T-helper 22 cell (primary cell): Measurements from ENCODE around the gene C1QTNF5.
"Not testable (repeated sequence)": the region's sequence is repeated elsewhere in the genome, so short reads cannot be mapped to it uniquely, and the experiment has no call there.

Experiments
- DNase-seq: peaks from one replicate; pipeline ENCODE4 v3.0.0-alpha.2; 2020; ENCODE audit warnings: low read depth

Gene C1QTNF5, protein sequence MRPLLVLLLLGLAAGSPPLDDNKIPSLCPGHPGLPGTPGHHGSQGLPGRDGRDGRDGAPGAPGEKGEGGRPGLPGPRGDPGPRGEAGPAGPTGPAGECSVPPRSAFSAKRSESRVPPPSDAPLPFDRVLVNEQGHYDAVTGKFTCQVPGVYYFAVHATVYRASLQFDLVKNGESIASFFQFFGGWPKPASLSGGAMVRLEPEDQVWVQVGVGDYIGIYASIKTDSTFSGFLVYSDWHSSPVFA

DNA sequence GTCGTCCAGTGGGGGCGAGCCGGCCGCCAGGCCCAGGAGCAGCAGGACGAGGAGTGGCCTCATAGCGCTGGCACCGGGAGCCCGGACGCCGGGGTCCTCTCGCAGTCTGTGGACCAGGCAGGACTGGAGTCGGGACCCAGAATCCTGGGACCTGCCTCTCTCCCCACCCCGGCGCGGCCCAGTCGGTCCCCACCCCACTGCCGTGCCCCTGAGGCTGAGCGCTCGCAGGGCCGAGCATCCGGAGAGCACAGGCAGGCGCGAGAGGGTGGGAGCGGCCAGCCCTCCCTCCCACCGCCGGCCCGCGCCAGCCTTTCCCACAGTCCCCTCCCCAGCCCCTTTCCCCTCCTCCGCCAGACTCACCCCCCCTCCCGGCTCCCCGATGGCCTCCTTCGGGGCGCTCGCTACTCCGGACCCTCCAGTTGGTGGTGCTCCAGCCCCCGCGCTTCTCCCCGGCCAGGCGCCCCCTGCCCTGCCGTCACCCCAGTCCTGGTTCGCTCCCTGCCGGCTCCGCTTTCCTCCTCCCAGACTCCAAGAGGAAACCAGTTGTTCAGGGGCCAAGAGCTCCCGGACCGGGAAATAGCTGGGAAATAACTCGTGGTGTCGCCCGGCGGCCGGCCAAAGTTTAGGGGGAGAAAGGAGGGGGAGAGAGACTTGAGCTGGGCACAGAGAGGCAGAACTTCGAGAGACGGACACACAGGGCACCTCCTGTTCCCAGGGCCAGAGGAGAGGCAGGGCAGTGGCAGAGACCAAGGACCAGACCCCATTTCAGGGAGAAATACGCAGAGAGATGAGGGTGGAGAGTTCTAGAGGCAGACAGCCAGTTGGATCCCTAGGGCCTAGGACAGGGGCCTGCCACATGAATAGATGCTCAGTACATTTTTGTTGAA lies at the start of gene C1QTNF5:
Gene C1QTNF5, minus strand, starts transcription at position 549 of the 887 bp plus-strand sequence. Its CDS starts 486 bp downstream, at position 63.
- no peak for DNase-seq

DNA sequence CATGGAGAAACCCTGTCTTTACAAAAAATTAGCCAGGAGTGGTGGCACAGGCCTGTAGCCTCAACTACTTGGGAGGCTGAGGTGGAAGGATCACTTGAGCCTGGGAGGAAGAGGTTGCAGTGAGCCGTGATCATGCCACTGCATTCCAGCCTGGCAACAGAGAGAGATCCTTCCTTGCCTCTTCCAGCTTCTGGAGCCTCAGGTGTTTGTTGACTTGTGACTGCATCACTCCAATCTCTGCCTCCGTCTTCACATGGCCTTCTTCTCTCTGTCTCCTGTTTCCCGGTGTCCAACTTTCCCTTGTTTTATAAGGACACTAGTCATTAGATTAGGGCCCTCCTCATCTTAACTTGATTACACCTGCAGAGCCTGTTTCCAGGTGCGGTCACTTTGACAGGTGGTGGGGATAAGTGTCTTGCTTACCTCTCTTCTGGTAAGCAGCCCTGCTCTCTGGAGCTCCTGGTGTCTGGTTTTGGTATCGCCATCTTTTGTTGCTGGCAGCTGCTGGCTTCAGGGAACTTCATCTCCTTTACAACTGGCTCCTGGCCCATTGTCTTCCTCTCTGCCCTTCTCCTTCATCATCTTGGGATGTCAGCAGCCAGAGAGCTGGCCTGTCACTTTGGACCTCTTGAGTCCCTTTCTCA lies 49.0 kb upstream of the C1QTNF5 start:
- no peak for DNase-seq

DNA sequence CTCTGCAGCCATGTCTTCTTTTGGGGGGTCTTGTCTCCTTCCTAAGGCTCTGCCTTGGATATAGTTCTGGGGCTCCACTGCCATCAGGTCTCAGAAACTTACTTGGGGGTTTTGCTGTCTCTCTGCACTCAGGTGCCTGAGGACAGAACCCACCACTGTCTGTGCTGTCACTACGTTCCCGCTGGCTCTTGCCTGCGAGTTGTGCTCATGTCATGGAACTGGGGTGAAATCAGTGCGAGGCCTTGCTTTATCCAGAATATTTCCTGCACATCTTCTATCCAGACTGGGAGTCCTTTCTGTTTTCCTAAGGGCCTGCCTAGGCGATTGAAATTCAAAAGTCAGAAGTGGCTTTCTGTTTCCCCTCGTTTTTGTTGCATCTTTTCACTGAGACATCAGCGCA lies 47.4 kb upstream of the C1QTNF5 start:
- no peak for DNase-seq

DNA sequence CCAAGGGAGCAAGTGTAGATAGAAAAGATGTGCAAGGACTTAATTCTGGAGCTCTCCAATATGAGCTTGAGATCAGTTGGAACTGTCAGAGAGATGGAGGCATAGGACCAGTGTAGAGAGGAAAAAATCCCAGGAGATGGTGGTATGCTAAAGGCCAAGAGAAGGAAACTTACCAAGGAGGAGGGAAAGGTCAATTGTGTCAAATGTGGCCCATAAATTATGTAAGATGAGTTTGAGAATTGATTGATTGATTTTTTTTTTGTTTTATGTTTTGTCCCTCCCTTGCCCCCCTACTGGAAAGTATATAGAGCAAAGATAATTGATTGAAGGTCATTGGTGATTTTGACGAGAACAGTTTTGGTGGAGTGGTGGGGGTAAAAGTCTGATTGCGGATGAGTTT lies 43.6 kb upstream of the C1QTNF5 start:
- DNase-seq = no peak

DNA sequence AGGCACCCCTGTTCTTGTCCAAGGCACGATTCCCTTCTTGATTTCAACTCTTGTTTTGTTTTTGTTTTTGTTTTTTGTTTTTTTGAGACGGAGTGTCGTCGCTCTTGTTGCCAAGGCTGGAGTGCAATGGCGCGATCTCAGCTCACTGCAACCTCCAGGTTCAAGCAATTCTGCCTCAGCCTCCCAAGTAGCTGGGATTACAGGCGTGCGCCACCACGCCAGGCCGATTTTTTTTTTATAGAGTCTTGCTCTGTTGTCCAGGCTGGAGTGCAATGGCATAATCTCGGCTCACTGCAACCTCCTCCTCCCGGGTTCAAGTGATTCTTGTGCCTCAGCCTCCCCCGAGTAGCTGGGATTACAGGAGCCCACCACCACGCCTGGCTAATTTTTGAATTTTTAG lies 41.8 kb upstream of the C1QTNF5 start:
- DNase-seq = not testable (repeated sequence)

DNA sequence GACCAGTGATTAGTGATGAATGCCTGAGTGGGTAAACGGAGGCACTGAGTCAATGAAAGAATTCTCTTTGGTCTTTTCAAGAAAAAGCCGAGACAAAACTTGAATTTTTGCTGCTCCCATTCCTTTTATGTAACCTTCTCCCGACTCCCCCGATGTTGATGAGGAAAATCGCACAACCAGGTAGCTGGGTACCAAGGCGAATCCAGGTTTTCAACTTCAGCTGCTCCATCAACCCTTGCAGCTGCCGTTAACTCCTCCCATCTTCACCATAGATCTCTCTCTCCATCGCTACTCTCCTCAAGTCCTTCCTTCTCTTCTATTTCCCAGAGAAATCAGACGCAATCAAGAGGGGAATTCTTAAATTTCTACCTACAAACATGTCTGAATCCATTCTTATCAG lies 41.4 kb upstream of the C1QTNF5 start:
- no peak for DNase-seq

DNA sequence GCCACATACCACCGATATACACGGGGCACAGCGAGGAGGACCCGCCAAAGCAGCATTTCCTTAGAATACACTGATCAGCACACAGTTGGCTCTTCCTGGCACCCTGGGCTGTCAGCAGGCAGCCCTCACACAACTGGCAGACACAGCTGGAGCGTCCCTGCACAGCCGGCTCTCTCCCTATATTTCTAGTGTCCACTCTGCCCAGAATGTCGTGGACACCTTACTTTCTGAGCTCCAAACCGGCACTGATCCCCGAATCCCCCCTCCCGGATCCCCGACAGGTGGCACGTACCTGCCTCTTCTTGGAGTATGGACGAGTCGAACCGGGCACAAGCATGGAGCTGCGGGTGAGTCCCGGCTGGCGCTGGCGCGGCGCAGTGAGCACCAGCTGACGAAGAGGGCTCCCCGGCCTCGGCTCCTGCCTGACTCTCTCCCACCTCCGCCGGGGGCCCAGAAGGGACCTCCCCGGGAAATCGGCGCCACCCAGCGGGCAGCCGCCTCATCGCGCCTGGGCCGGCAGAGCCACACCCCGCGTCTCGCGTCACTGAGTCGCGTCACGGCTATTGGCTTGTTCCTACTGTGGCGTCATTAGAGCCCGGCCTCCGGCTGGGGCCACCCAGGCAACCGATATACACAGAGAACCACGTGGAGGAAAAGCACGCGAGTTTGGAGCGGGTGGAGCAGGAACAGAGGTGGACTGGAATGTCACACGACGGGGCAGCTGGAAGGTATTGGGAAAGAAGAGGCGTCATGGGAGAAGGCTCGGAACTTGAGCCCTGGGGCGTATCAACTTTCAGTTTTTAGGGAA lies 40.7 kb upstream of the C1QTNF5 start, which contains the start of gene USP2:
Gene USP2, minus strand, starts transcription at position 510 of the 808 bp plus-strand sequence. CDS start 8,210 bp downstream, outside the sequence.
- DNase-seq = peak; percentile 92

DNA sequence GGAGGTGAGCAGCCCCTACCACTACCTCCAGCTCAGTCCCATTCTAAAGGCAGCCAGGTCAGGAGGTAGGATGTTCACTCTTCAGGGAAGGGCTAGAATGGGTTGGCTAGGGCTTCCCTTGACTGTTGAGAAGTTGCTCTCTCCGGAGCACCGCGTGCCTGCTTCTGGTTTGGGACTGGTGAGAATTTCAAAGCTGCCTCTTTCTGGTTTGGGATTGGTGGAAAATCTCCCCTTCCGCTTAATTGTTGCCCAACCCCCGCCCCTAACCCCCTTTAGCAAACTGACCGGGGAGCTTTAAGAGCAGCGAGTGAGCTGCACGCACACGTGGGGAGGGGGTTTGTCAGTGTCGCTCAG lies 40.1 kb upstream of the C1QTNF5 start:
- DNase-seq = no peak

DNA sequence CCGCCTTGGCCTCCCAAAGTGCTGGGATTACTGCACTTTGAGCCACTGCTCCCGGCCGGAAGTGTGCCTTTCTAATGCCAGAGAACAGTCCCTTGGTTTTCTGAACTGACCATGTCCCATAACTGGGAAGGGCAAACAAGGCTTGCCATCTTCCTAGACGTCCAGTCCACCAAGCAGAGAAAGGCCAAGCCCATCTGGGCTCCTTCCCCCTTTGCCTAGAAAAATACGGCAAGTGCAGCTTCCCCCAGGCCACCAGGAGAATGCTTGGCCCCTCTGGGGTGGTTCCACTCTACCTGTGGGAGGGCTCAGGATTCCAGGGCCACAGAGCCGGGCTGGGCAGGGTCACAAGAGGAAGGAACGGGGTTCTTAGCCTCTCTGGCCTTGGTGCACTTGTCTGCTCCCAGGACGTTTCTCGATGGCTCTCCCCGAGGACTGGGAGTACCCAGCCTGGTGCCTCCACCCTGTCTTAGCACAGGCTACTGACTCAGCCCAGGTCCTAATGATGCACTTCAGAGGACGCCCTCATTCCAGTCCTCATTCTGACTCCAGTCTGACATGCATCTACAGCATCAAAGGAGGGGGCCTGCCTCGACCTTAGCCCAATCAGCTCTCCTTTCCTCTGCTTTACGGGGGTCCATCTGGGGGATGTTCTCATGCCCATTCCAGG lies 39.6 kb upstream of the C1QTNF5 start:
- no peak for DNase-seq

DNA sequence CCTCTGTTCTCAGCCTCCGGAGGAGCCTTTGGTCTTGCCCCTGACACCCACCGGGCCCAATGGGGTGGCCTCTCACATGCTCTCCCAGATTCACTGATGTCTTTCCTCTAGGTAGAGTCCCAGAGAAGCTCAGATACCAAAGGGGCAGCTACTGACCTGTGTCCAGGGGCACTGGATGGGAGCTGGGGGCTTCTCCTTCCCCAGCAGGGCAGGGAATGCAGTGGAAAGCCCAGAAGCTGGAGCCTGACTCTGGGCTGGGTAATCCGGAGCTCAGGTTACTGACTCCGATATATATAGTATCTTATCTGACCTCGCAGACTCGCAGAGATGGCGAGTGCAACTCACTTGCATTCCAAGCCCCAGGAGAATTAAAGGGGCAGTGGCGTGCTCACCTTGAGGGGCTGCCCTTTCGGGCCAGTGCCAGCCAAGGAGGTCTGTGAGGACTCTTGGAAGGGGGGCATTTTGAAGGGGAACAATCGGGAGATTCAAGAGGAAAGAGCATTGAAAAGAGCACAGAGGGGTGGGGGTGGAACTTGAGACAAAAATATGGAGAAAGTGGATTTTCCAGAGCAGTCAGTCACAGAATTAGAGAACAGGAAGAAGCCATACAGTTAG lies 38.3 kb upstream of the C1QTNF5 start:
- no peak for DNase-seq

DNA sequence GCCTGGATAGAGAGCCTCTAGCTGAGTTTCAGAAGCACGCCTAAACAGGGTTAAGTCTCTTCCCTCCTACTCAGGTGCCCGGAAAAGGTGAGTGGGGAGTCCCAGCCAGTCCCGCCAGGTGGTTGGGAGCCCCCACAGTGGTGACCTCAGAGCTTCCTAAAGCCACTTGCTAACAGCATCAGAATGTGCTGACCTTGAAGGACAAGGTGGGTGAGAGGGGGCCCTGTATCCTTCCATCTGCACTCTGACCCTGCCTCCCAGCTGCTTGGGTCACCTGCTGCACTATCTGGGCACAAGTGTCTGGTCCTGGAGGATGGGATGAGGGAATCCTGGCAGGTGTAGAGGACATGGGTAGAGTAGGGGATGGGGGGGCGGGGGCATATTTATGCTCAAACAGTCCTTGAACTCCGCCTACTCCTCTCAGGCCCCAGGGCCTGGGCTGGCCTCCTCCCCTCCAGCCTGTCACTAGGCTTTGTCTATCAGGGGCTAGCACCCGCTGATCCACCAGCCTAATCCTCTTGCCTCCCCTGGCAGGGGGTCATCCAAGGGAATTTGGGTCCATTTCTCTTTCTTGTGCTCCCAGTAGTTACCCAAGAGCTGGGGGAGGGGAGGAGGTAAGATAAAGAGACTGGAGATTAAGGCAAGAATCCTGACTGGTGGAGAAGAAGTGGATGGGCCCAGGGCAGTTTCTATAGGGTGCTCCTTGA lies 37.4 kb upstream of the C1QTNF5 start:
- no peak for DNase-seq

DNA sequence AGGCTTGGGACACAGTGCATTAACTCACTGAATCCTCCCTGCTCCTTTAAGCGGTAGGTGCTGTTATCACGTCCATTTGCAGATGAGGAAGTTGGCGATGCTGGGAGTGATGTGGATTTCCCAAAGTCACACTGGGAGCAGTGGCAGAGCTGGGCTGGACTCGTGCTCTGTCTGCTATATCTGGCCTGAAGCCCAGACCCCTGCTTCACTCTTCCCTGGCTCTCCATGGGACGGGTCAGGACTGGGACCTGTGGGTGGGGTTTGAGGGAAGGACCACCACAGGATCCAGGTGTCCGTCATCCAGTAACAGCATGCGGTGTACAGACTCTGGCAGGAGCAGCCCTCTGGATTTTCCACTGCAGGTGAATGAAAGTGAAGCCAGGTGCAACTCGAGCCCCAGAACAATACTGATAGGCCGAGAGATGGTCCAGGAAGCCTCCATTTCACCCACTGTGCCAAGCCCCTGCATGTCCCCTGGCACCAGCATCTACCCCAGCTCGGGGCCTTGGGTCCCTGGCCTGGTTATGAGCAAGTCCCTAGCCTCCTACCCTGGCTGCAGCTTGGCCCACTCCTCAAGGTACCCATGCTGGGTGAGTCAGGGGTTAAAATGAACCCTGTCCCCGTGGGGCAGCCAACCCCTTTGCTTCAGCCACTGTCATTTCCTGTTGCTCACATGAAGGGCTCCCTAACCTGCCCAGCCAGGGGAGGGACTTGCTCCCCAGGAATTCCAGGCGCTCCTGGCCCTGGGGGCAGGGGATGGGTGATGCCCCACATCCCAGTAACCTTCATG lies 36.6 kb upstream of the C1QTNF5 start:
- no peak for DNase-seq

DNA sequence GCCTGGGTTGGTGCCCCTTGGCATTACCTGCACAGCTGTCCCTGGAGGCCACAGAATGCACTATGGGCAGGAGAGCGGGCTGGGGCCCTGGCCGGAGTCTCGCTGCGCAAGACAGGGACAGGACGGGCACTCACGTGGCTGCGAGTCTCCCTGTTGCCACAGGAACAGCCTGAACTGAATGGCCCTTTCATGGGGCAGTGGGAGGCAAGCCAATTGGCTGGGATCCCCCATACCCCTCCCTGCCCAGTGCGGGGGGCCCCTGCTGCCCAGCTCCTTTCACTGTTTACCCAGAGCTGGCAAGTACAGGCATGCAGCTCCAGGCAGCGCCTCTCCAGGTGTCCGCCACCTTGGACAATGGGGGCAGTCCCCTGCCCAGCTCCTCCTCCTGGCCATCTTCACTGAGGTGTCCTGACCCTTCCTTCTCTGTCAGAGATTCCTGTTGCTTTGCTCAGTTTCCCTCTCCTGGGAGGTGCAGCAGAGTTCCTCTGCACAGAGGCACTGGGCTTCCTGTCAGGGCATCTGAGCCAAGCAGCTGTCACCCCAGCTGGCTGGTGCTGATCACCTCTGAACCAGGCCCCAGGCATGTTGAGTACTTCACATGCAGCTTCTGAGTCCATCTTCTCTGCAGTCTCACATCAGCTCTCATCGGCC lies 35.6 kb upstream of the C1QTNF5 start:
- DNase-seq = no peak

DNA sequence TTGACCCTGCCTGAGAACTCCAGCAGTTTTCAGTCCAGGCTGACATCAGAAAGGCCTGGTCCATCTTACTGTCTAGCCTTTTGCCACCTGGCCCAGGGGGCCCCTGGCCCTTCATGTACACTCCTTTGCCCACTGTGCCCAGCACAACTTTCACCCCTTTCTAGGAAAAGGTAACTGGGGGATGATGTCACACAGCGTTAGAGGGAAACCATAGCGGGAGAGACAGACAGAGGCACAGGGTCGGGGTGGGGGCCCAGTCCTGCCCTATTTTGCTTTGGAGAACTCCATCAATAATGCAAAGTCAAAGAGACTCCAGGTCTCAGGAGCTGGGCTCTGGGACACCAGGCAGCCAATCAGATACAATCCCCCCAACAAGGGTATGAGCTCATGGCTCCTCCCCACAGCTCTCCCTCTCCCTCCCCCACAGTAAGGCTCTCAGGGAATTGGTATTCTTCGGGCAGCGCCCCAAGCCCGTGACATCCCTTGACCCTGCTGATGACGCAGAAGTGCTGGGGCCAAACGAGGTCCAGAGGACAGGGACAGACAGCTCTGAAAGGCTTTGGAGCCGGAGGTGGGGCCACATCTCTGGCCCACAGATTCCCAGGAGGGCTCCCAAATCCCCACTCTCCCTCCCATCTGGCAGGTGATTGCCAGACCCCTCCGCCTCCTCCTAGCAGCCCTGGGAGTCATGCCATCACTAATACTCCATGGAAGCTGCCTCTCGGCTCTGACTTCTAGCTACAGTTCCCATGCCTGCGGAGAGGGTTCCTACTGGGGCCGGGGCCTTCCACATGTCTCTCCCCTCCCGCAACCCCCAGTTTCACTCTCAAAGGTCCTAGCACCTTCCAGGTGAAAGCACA lies 34.9 kb upstream of the C1QTNF5 start:
- DNase-seq = no peak

DNA sequence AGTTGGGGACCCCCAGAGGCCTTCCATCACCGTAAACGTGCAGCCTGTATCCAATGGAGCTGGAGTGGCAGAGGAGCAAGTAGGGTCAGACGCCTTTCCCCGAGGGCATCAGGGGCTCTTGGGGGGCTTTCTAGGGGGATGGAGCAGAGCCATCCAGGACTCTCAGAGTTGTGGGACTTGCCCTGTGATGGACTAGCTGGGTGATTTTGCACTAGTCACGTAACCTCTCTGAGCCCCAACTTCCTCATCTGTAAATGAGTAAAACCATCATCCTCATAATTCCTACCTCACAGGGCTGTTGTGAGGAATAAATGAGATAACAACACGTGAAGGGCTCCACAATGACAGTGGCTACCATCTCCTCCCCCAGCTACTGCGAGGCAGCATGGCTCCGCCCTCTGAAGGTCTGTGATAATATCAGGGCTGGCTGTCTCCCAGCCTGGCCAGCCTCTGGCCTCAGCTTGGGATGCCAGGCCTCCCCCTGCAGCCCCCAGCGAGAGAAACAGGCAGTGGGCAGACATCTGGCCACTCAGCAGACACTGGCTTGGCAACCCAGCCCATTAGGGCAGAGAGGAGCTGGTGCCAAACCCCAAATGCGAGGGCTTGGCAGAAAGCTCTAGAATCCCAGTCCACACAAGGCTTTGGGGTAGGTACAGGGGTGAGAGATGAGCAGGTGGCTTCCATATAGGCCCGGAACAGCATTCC lies 34.1 kb upstream of the C1QTNF5 start:
- DNase-seq = no peak

DNA sequence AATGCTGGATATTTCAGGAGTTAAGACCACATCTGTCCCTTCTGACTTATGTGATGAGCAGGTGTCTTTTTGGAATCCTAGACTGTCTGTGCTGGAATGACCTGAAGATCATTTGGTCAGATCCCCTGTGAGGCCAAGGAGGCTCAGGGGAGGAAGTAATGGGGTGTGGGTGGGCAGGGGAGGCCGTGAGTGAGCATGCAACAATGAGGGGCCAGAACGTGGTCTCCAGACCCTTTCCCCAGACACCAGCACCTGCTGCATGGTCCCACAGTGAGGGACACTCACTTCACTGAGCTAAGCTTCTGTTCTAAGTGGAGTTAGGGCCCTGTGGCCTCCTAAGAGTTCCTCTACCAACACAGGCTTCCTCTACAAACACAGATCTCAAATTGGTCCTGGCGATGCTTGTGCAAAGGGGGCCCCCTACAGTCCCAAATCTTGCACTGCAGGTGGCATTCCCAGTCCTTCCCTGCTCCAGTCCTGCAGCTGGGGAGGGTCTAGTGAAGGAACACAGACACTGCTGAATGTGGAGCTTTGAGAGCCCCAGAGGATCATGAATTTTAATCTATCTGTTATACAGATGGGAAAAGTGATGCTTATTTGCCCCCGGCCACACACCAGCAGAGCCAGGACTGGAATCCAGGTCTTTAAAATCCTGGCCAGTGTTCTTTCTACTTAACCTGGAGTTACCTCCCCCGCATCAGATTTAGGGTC lies 33.4 kb upstream of the C1QTNF5 start:
- no peak for DNase-seq
